Measurements from ENCODE around the gene NXPH3. TPM values are rescaled to one million over a fixed set of nuclear protein-coding genes. Genes with fewer than 3 reads are reported as not detected.

Gene NXPH3
- total RNA-seq, 4 donors from 2014 or later, result 5.8 to 24.3 (median 9.0) TPM

DNA sequence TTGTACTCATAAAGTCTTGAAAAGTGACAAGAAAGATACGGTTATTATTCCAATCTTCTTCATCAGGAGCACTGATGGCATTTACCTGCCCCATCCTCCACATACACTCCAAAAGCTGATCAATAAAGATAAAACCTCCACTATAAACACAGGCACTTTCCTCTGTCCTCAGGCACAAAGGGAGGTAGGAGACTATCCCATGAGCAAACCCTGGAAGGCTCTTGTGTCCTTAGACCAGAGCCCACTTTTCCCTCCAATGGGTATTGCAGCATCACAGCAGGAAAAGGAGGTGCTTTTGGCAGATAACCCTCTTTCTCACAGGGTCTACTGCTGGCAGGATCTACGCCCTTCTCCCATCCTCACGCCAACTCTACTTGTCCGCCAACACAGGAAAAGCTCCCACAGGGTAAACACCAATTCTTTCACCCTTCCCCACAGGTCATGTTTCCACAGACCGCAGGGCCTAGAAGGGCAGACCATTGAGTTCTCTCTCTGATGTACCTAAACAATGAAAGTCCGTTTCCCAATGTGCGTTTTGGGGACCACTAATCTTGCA is 28.7 kb downstream of the NXPH3 start:
- intact Hi-C loops (cut with DNase I; ENCODE audit: low total_unique reads), result no loop called here
- no peak overlapping the region for H3K27ac ChIP-seq
- no peak for TF ChIP-seq POLR2A (IDR thresholded peaks at IDR 0.05)
- no peak for TF ChIP-seq CTCF (IDR thresholded peaks at IDR 0.05)
- no peaks in the 10 kb centered on the region for H3K9me3 ChIP-seq
- peaks cover 0 to 3% of the 10 kb centered on the region in 2 donors for H3K4me1 ChIP-seq
- H3K27me3 ChIP-seq, result no peaks in the 10 kb centered on the region
- no peak for DNase-seq
- H3K4me3 ChIP-seq, result no peak overlapping the region
- H3K36me3 ChIP-seq, result no peaks in the 10 kb centered on the region

GRCh38 chr17:49610883-49611584 is 35.4 kb downstream of the NXPH3 start:
- intact Hi-C loops (cut with DNase I; ENCODE audit: low total_unique reads), result no loop called here
- DNase-seq, result peak; percentile 43 to 46
- Histone ChIP-seq H3K27ac (peak overlapping the region; percentile 67 to 83), H3K27me3 (no peaks in the 10 kb centered on the region), H3K4me1 (peaks cover 0 to 29% of the 10 kb centered on the region in 2 donors), H3K9me3 (no peaks in the 10 kb centered on the region), H3K4me3 (no peak overlapping the region), H3K36me3 (no peaks in the 10 kb centered on the region)
- TF ChIP-seq POLR2A (IDR thresholded peaks at IDR 0.05) (no peak), CTCF (IDR thresholded peaks at IDR 0.05) (no peak)

DNA sequence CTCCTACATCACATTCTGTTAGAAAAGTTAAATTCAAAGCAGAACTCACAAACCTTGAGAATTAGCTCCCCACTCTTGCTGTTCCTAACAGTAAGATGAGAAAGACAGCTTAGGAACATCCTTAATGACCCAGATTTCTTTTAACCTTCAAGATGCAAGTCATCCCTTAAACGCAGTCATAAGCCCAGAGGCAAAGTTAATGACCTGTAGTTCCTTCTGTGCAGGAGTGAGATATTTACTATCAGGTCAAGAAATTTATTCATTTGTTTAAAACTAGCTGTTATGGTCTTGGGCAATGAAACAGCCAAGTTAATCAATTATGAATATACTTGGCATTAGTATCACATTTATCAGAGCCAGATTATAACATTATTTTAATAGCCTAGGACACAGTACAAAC is 37.1 kb downstream of the NXPH3 start:
- no peak overlapping the region for H3K4me3 ChIP-seq
- intact Hi-C loops (cut with DNase I; ENCODE audit: low total_unique reads), result no loop called here
- H3K9me3 ChIP-seq, result no peaks in the 10 kb centered on the region
- peaks cover 0 to 33% of the 10 kb centered on the region in 2 donors for H3K4me1 ChIP-seq
- no peaks in the 10 kb centered on the region for H3K27me3 ChIP-seq
- no peaks in the 10 kb centered on the region for H3K36me3 ChIP-seq
- TF ChIP-seq CTCF (IDR thresholded peaks at IDR 0.05), result no peak
- no peak for TF ChIP-seq POLR2A (IDR thresholded peaks at IDR 0.05)
- DNase-seq, result no peak
- peak overlapping the region; percentile 67 to 83 for H3K27ac ChIP-seq

DNA sequence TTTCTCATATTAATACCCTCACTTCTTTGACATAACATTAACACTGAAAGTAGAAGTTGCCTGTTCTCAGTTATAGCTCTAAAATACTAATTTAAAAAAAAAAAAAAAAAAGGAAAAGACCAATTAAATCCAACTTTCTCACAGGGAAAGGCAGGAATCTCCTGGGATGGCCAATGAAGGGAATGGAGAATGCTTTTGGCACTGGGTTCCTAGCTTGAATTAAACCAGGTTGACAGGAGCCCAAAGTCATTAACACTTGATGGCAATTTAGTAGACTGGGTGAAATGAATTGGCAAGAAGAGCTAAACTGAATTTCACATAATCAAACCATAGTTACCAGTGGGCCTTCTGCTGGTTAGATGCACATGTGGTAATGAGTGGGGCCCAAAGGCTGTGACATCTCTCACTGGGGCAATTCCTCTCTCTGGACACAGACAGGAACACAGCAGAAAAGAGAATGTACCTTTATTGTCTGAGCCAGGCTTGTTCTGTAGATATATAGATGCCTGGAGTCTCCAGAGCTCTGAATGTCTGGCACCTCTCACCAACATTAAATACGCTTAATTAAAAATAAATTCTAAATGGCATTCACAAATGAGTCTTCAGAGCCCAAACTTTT is 37.6 kb downstream of the NXPH3 start:
- intact Hi-C loops (cut with DNase I; ENCODE audit: low total_unique reads), result no loop called here
- Histone ChIP-seq H3K27ac (peak overlapping the region; percentile 67 to 83), H3K36me3 (no peaks in the 10 kb centered on the region), H3K4me3 (no peak overlapping the region), H3K9me3 (no peaks in the 10 kb centered on the region), H3K27me3 (no peaks in the 10 kb centered on the region), H3K4me1 (peaks cover 0 to 33% of the 10 kb centered on the region in 2 donors)
- TF ChIP-seq POLR2A (IDR thresholded peaks at IDR 0.05), result no peak
- TF ChIP-seq CTCF (IDR thresholded peaks at IDR 0.05), result no peak
- DNase-seq, result no peak

- Histone ChIP-seq H3K4me3 (no peak overlapping the region), H3K27me3 (no peaks in the 10 kb centered on the region), H3K4me1 (peaks cover 0 to 22% of the 10 kb centered on the region in 2 donors), H3K9me3 (no peaks in the 10 kb centered on the region), H3K27ac (peak overlapping the region; percentile 66 to 68), H3K36me3 (no peaks in the 10 kb centered on the region)
- no peak for DNase-seq
- intact Hi-C loops (cut with DNase I; ENCODE audit: low total_unique reads), result no loop called here
- TF ChIP-seq CTCF (IDR thresholded peaks at IDR 0.05), result peak in 2 of 4 experiments; percentile 19 to 26
- no peak for TF ChIP-seq POLR2A (IDR thresholded peaks at IDR 0.05)
Measured at GRCh38 chr17:49616086-49616485, 40.4 kb downstream of the NXPH3 start.

Data from uterus (tissue), 4 donors.